Stomach (tissue), 4 donors: ENCODE measurements around the gene KRT83.

ENCODE experiments used
- CTCF ChIP-seq, 7 experiments: fragments of 450-650 bp in 4 of 7; fragments of 200-600 bp in 3 of 7; sonication (generic) in 3 of 7; IDR thresholded peaks; one replicate each; pipeline ENCODE4 v1.5.1; 2016 to 2019; ENCODE audit warnings: antibody characterized with exemption in 7 of 7, control low read depth in 2 of 7, mild to moderate bottlenecking in 1 of 7
- EP300 ChIP-seq: sonication (generic); formaldehyde crosslinking; IDR thresholded peaks from one replicate; pipeline ENCODE4 v1.6.1; 2017; ENCODE audit warnings: antibody characterized with exemption
- POLR2A ChIP-seq, 4 donors: fragments of 450-650 bp; IDR thresholded peaks; one replicate each; pipeline ENCODE4 v1.6.1; 2016; ENCODE audit warnings: antibody characterized with exemption in 4 of 4, control low read depth in 2 of 4, mild to moderate bottlenecking in 1 of 4, moderate library complexity in 1 of 4
- POLR2AphosphoS5 ChIP-seq, 3 donors: sonication (generic); formaldehyde crosslinking; IDR thresholded peaks; one replicate each; pipeline ENCODE4 v1.6.1; 2016; ENCODE audit warnings: antibody characterized with exemption in 3 of 3

DNA sequence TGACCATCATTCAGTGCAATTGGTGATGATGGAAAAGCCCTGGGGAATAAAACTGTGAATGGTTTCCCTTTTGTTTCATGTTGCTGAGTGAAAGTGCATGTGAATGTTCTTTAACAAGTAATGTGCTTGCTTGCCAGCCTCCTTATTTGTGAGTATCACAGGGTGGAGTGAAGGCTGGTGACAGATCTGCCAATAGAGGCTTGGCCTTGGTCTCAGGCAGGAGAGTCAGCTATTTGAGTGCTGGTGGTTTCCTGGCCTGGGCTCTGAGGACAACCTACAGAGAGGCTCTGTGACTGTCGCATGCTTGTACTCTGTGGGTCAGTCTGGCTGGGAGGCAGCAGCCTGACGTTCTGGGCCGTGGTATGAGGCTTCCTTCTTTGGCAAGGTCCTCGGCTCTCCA lies 25.4 kb upstream of the KRT83 start:
- TF ChIP-seq CTCF (IDR thresholded peaks at IDR 0.05) (no peak), POLR2AphosphoS5 (IDR thresholded peaks at IDR 0.05) (peak in 1 of 3 donors; percentile 44), EP300 (no peak), POLR2A (IDR thresholded peaks at IDR 0.05) (no peak)
